Panc1 (cell line): ENCODE measurements around the gene TP53I11.

Experiments used
- CTCF ChIP-seq: fragments of 450-650 bp; IDR thresholded peaks from 2 replicates; pipeline ENCODE4 v1.5.1; 2017; ENCODE audit warnings: mild to moderate bottlenecking
- SIN3A ChIP-seq: IDR thresholded peaks from 2 replicates; pipeline ENCODE4 v1.6.1; 2012; ENCODE audit warnings: low read depth, mild to moderate bottlenecking, low read length, moderate library complexity, borderline replicate concordance; ENCODE audit not compliant: insufficient read depth

DNA sequence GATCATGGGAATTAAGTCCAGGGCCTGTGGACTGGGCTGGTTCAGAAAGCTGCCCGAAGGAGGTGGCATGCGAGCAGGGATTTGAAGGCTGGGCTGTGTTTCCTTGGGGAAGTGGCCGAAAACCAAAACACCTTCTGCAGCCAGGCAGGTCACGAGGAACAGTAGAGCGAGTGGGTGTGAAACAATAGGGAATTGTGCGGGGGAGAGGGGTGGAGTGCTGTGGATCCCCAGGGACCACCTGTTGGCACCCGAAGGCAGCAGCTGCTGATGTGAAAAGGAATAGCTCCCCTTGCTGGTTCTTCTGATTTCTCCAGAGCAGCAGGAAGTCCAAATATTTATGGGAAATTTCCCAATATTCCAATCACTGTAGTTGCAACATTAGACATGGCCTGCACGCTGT is 24.6 kb downstream of the TP53I11 start:
- TF ChIP-seq CTCF (no peak), SIN3A (no peak)
